ENCODE results near the gene TRPM7. TPM values are rescaled to one million over a fixed set of nuclear protein-coding genes. Genes with fewer than 3 reads are reported as not detected.
"Not testable (repeated sequence)": the region's sequence is repeated elsewhere in the genome, so short reads cannot be mapped to it uniquely, and the experiment has no call there.

TRPM7 gene
- polyA plus RNA-seq, 1 donor: 34.4 TPM

- 83% methylated on average over 1 of the region's 1 CpG for WGBS (ENCODE audit: insufficient coverage, low lambda C conversion rate)
- H3K27ac ChIP-seq (ENCODE audit: low read length): no peak overlapping the region
- DNase-seq: no peak
- no peaks in the 10 kb centered on the region for H3K4me1 ChIP-seq (ENCODE audit: control insufficient read depth, insufficient read depth, low read length)
- H3K9me3 ChIP-seq (ENCODE audit: control insufficient read depth, low read depth, low read length): no peaks in the 10 kb centered on the region
- peaks cover 33% of the 10 kb centered on the region for H3K36me3 ChIP-seq (ENCODE audit: control insufficient read depth, insufficient read depth, low read length)
- H3K4me3 ChIP-seq (ENCODE audit: low read length): no peak overlapping the region
- no peaks in the 10 kb centered on the region for H3K27me3 ChIP-seq (ENCODE audit: control insufficient read depth, insufficient read depth, low read length)
These were observed 61.9 kb downstream of the TRPM7 start for GRCh38 chr15:50624616-50625168.

GRCh38 chr15:50622361-50622943 lies 64.1 kb downstream of the TRPM7 start:
- not testable (repeated sequence) for DNase-seq; H3K4me3 ChIP-seq (ENCODE audit: low read length); H3K27ac ChIP-seq (ENCODE audit: low read length); H3K9me3 ChIP-seq (ENCODE audit: control insufficient read depth, low read depth, low read length); H3K27me3 ChIP-seq (ENCODE audit: control insufficient read depth, insufficient read depth, low read length); H3K4me1 ChIP-seq (ENCODE audit: control insufficient read depth, insufficient read depth, low read length)
- peaks cover 33% of the 10 kb centered on the region for H3K36me3 ChIP-seq (ENCODE audit: control insufficient read depth, insufficient read depth, low read length)
- no CpG with 5 or more reads among the region's 8 CpGs for WGBS (ENCODE audit: insufficient coverage, low lambda C conversion rate)

GRCh38 chr15:50616960-50617359 lies 69.6 kb downstream of the TRPM7 start:
- not testable (repeated sequence) for H3K9me3 ChIP-seq (ENCODE audit: control insufficient read depth, low read depth, low read length); H3K4me3 ChIP-seq (ENCODE audit: low read length); H3K4me1 ChIP-seq (ENCODE audit: control insufficient read depth, insufficient read depth, low read length); DNase-seq; H3K27ac ChIP-seq (ENCODE audit: low read length); H3K27me3 ChIP-seq (ENCODE audit: control insufficient read depth, insufficient read depth, low read length)
- WGBS (ENCODE audit: insufficient coverage, low lambda C conversion rate): no CpG with 5 or more reads among the region's 6 CpGs
- H3K36me3 ChIP-seq (ENCODE audit: control insufficient read depth, insufficient read depth, low read length): peaks cover 39% of the 10 kb centered on the region

GRCh38 chr15:50616554-50616953 lies 70.0 kb downstream of the TRPM7 start:
- not testable (repeated sequence) for DNase-seq; H3K4me1 ChIP-seq (ENCODE audit: control insufficient read depth, insufficient read depth, low read length); H3K9me3 ChIP-seq (ENCODE audit: control insufficient read depth, low read depth, low read length); H3K27ac ChIP-seq (ENCODE audit: low read length); H3K4me3 ChIP-seq (ENCODE audit: low read length); H3K27me3 ChIP-seq (ENCODE audit: control insufficient read depth, insufficient read depth, low read length)
- peaks cover 40% of the 10 kb centered on the region for H3K36me3 ChIP-seq (ENCODE audit: control insufficient read depth, insufficient read depth, low read length)
- WGBS (ENCODE audit: insufficient coverage, low lambda C conversion rate): 100% methylated on average over 1 of the region's 2 CpGs

GRCh38 chr15:50613600-50613999 lies 73.0 kb downstream of the TRPM7 start:
- H3K9me3 ChIP-seq (ENCODE audit: control insufficient read depth, low read depth, low read length): no peaks in the 10 kb centered on the region
- DNase-seq: no peak

GRCh38 chr15:50607129-50607528 lies 79.5 kb downstream of the TRPM7 start:
- Histone ChIP-seq H3K27me3 (ENCODE audit: control insufficient read depth, insufficient read depth, low read length) (no peaks in the 10 kb centered on the region), H3K27ac (ENCODE audit: low read length) (no peak overlapping the region), H3K4me1 (ENCODE audit: control insufficient read depth, insufficient read depth, low read length) (no peaks in the 10 kb centered on the region), H3K4me3 (ENCODE audit: low read length) (no peak overlapping the region), H3K36me3 (ENCODE audit: control insufficient read depth, insufficient read depth, low read length) (peaks cover 57% of the 10 kb centered on the region), H3K9me3 (ENCODE audit: control insufficient read depth, low read depth, low read length) (no peaks in the 10 kb centered on the region)
- 100% methylated on average over 1 of the region's 1 CpG for WGBS (ENCODE audit: insufficient coverage, low lambda C conversion rate)
- DNase-seq: no peak

More at GRCh38 chr15:50613600-50613999, 73.0 kb downstream of the TRPM7 start:
- no peak overlapping the region for H3K4me3 ChIP-seq (ENCODE audit: low read length)
- no peak overlapping the region for H3K27ac ChIP-seq (ENCODE audit: low read length)
- WGBS (ENCODE audit: insufficient coverage, low lambda C conversion rate): 97% methylated on average over 5 of the region's 5 CpGs
- peaks cover 45% of the 10 kb centered on the region for H3K36me3 ChIP-seq (ENCODE audit: control insufficient read depth, insufficient read depth, low read length)
- H3K27me3 ChIP-seq (ENCODE audit: control insufficient read depth, insufficient read depth, low read length): no peaks in the 10 kb centered on the region
- no peaks in the 10 kb centered on the region for H3K4me1 ChIP-seq (ENCODE audit: control insufficient read depth, insufficient read depth, low read length)

GRCh38 chr15:50605462-50605861 lies 81.1 kb downstream of the TRPM7 start:
- Histone ChIP-seq H3K4me1 (ENCODE audit: control insufficient read depth, insufficient read depth, low read length) (no peaks in the 10 kb centered on the region), H3K27ac (ENCODE audit: low read length) (no peak overlapping the region), H3K4me3 (ENCODE audit: low read length) (no peak overlapping the region), H3K9me3 (ENCODE audit: control insufficient read depth, low read depth, low read length) (no peaks in the 10 kb centered on the region), H3K27me3 (ENCODE audit: control insufficient read depth, insufficient read depth, low read length) (no peaks in the 10 kb centered on the region), H3K36me3 (ENCODE audit: control insufficient read depth, insufficient read depth, low read length) (peaks cover 43% of the 10 kb centered on the region)
- 100% methylated on average over 1 of the region's 2 CpGs for WGBS (ENCODE audit: insufficient coverage, low lambda C conversion rate)
- no peak for DNase-seq

- WGBS (ENCODE audit: insufficient coverage, low lambda C conversion rate): no CpG with 5 or more reads among the region's 5 CpGs
- H3K36me3 ChIP-seq (ENCODE audit: control insufficient read depth, insufficient read depth, low read length): peaks cover 39% of the 10 kb centered on the region
- not testable (repeated sequence) for H3K27me3 ChIP-seq (ENCODE audit: control insufficient read depth, insufficient read depth, low read length); DNase-seq; H3K9me3 ChIP-seq (ENCODE audit: control insufficient read depth, low read depth, low read length); H3K27ac ChIP-seq (ENCODE audit: low read length); H3K4me3 ChIP-seq (ENCODE audit: low read length); H3K4me1 ChIP-seq (ENCODE audit: control insufficient read depth, insufficient read depth, low read length)
These were observed 84.6 kb downstream of the TRPM7 start for GRCh38 chr15:50602028-50602427.

- 73% methylated on average over 2 of the region's 2 CpGs for WGBS (ENCODE audit: insufficient coverage, low lambda C conversion rate)
- H3K27me3 ChIP-seq (ENCODE audit: control insufficient read depth, insufficient read depth, low read length): no peaks in the 10 kb centered on the region
- H3K4me1 ChIP-seq (ENCODE audit: control insufficient read depth, insufficient read depth, low read length): no peaks in the 10 kb centered on the region
- no peak for DNase-seq
- H3K4me3 ChIP-seq (ENCODE audit: low read length): no peak overlapping the region
- H3K27ac ChIP-seq (ENCODE audit: low read length): no peak overlapping the region
- peaks cover 52% of the 10 kb centered on the region for H3K36me3 ChIP-seq (ENCODE audit: control insufficient read depth, insufficient read depth, low read length)
- no peaks in the 10 kb centered on the region for H3K9me3 ChIP-seq (ENCODE audit: control insufficient read depth, low read depth, low read length)
These were observed 92.3 kb downstream of the TRPM7 start for GRCh38 chr15:50594311-50594710.

GRCh38 chr15:50593761-50594160 lies 92.8 kb downstream of the TRPM7 start:
- Histone ChIP-seq H3K36me3 (ENCODE audit: control insufficient read depth, insufficient read depth, low read length) (peaks cover 53% of the 10 kb centered on the region), H3K4me3 (ENCODE audit: low read length) (no peak overlapping the region), H3K4me1 (ENCODE audit: control insufficient read depth, insufficient read depth, low read length) (no peaks in the 10 kb centered on the region), H3K27me3 (ENCODE audit: control insufficient read depth, insufficient read depth, low read length) (no peaks in the 10 kb centered on the region), H3K27ac (ENCODE audit: low read length) (no peak overlapping the region), H3K9me3 (ENCODE audit: control insufficient read depth, low read depth, low read length) (no peaks in the 10 kb centered on the region)
- DNase-seq: no peak
- WGBS (ENCODE audit: insufficient coverage, low lambda C conversion rate): 100% methylated on average over 1 of the region's 3 CpGs

- H3K27ac ChIP-seq (ENCODE audit: low read length): no peak overlapping the region
- no CpG with 5 or more reads among the region's 1 CpG for WGBS (ENCODE audit: insufficient coverage, low lambda C conversion rate)
- H3K9me3 ChIP-seq (ENCODE audit: control insufficient read depth, low read depth, low read length): no peaks in the 10 kb centered on the region
- peaks cover 45% of the 10 kb centered on the region for H3K36me3 ChIP-seq (ENCODE audit: control insufficient read depth, insufficient read depth, low read length)
- no peak for DNase-seq
- H3K4me3 ChIP-seq (ENCODE audit: low read length): no peak overlapping the region
- H3K4me1 ChIP-seq (ENCODE audit: control insufficient read depth, insufficient read depth, low read length): no peaks in the 10 kb centered on the region
- no peaks in the 10 kb centered on the region for H3K27me3 ChIP-seq (ENCODE audit: control insufficient read depth, insufficient read depth, low read length)
These were observed 96.3 kb downstream of the TRPM7 start for GRCh38 chr15:50590288-50590687.

Data from large intestine (tissue), 3 donors.